ENCODE results near the gene TSPAN11.

TSPAN11 gene

DNA sequence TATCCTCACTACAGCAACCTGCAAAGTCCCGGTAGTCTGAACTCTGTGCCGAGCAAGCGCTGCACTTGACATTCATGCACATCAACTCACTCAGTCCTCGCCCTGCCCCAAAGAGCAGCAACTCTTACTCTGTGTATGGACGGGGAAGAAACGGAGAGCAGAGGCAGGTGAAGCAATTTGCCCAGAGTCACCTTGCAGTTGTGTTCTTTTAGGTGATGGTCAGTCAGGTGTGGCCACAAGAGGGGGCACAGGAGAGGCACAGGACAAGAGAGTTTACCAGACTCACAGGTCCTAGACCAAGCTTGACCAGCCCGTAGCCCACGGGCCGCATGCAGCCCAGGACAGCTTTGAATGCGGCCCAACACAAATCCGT is 39.1 kb downstream of the TSPAN11 start:
- Histone ChIP-seq H3K9me3 (ENCODE audit: control insufficient read depth, low read length) (no peaks in the 10 kb centered on the region), H3K36me3 (ENCODE audit: control insufficient read depth, insufficient read depth, low read length) (no peaks in the 10 kb centered on the region), H3K9ac (ENCODE audit: low read length) (no peak overlapping the region), H3K27me3 (ENCODE audit: control insufficient read depth, insufficient read depth, low read length) (no peaks in the 10 kb centered on the region), H3K4me1 (ENCODE audit: control insufficient read depth, insufficient read depth, low read length) (no peaks in the 10 kb centered on the region), H3K4me3 (ENCODE audit: low read length) (no peak overlapping the region)

DNA sequence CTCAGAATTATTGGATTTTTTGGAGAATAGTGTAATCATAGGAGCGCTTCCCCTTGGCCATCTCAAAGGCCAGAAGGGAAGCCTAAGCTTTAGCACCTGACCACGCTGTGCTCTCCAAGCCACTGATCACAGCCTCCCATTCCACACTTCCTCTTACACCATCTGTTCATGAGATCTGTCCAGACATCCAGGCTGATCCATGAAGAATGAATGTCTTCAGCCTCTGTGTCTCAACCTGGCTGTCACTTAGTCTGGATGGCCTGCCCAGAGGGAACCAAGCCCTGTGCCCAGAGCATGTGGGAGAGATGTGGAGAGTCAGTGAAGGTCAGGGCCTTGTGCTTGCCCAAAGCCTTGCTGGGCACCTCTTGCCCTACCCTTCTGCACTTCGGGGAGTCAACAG is 40.5 kb downstream of the TSPAN11 start:
- Histone ChIP-seq H3K9me3 (ENCODE audit: control insufficient read depth, low read length) (no peaks in the 10 kb centered on the region), H3K36me3 (ENCODE audit: control insufficient read depth, insufficient read depth, low read length) (no peaks in the 10 kb centered on the region), H3K4me3 (ENCODE audit: low read length) (no peak overlapping the region), H3K9ac (ENCODE audit: low read length) (no peak overlapping the region), H3K27me3 (ENCODE audit: control insufficient read depth, insufficient read depth, low read length) (no peaks in the 10 kb centered on the region), H3K4me1 (ENCODE audit: control insufficient read depth, insufficient read depth, low read length) (no peaks in the 10 kb centered on the region)

DNA sequence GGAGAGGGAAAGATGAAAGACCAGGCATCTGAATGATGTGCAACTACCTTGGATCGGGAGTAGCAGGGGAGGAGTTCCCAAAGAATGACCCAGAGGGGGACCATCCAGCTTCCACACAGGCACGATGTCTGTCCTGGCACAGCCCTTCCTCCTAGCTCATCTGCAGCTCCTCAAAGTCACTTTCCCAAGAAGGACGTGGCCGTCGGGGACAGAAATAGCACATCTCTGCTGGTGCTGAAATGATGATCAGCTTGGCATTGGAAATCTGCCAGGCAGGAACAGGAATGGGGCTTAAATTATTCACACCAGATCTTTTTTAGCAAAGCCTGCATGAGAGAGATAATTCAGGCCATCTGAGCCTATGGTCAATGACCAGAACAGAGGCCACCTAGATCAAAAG is 41.7 kb downstream of the TSPAN11 start:
- no peak overlapping the region for H3K9ac ChIP-seq (ENCODE audit: low read length)
- no peaks in the 10 kb centered on the region for H3K27me3 ChIP-seq (ENCODE audit: control insufficient read depth, insufficient read depth, low read length)
- H3K4me1 ChIP-seq (ENCODE audit: control insufficient read depth, insufficient read depth, low read length) = no peaks in the 10 kb centered on the region
- H3K36me3 ChIP-seq (ENCODE audit: control insufficient read depth, insufficient read depth, low read length) = no peaks in the 10 kb centered on the region
- no peak overlapping the region for H3K4me3 ChIP-seq (ENCODE audit: low read length)
- no peaks in the 10 kb centered on the region for H3K9me3 ChIP-seq (ENCODE audit: control insufficient read depth, low read length)

DNA sequence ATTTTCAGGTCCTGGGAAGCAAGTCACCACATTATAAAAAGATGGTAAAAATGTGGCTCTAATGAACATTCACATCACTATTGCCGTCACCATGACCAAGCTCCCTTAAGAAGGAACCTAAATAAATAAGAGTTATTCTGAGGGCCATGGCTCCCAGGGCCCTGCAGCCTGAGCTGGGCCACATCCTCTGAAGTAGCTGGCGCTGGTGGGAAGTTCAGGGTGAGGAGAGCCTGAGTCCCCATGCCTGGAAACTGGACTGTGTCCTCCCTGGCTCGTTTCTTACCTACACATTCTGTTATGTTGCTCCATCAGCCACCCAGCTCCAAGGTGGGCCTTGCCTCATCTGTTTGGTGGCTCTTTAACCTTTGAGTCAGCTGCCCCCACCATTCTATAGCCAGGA is 42.5 kb downstream of the TSPAN11 start:
- no peak overlapping the region for H3K9ac ChIP-seq (ENCODE audit: low read length)
- no peaks in the 10 kb centered on the region for H3K4me1 ChIP-seq (ENCODE audit: control insufficient read depth, insufficient read depth, low read length)
- H3K27me3 ChIP-seq (ENCODE audit: control insufficient read depth, insufficient read depth, low read length) = no peaks in the 10 kb centered on the region
- no peaks in the 10 kb centered on the region for H3K9me3 ChIP-seq (ENCODE audit: control insufficient read depth, low read length)
- no peak overlapping the region for H3K4me3 ChIP-seq (ENCODE audit: low read length)
- H3K36me3 ChIP-seq (ENCODE audit: control insufficient read depth, insufficient read depth, low read length) = no peaks in the 10 kb centered on the region

DNA sequence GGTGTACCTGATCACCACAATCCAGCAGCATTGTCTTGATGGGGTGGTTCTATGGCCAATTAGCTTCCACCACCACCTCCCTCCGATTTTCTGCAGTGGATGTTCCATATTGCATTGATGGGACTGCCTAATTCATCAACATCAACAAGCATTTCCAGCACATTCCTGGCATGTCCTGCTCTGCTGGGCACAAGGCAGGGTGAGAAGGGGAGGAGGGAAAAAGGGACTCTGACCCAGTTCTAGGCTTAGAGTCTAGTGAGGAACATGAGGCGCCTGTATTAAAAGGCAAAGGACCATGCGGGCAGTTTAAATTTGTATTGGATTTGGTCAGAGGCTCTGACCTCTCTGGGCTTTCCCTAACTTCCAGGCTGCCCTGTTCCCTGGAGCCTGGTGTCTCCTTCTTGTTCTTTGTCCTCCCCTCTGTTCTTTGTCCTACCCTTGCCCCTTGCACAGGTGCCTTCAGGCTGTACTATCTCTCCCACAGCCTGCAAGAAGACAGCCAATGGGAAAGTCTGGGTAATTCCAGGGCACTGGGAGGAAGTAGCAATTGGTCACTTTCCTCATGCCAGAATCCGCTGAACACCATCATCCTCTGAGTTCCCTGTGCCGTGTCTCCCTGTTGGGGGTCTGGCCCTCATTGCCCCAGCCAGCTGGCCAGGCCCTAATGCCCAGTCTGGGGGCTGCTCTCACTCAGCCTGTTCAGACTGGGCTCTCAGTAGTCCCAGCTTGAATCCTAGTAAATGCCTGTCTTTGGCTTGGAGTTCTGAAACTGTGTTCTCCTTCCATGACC is 43.3 kb downstream of the TSPAN11 start:
- Histone ChIP-seq H3K9ac (ENCODE audit: low read length) (no peak overlapping the region), H3K4me1 (ENCODE audit: control insufficient read depth, insufficient read depth, low read length) (no peaks in the 10 kb centered on the region), H3K27me3 (ENCODE audit: control insufficient read depth, insufficient read depth, low read length) (peaks cover 6% of the 10 kb centered on the region), H3K36me3 (ENCODE audit: control insufficient read depth, insufficient read depth, low read length) (no peaks in the 10 kb centered on the region), H3K9me3 (ENCODE audit: control insufficient read depth, low read length) (no peaks in the 10 kb centered on the region), H3K4me3 (ENCODE audit: low read length) (no peak overlapping the region)

DNA sequence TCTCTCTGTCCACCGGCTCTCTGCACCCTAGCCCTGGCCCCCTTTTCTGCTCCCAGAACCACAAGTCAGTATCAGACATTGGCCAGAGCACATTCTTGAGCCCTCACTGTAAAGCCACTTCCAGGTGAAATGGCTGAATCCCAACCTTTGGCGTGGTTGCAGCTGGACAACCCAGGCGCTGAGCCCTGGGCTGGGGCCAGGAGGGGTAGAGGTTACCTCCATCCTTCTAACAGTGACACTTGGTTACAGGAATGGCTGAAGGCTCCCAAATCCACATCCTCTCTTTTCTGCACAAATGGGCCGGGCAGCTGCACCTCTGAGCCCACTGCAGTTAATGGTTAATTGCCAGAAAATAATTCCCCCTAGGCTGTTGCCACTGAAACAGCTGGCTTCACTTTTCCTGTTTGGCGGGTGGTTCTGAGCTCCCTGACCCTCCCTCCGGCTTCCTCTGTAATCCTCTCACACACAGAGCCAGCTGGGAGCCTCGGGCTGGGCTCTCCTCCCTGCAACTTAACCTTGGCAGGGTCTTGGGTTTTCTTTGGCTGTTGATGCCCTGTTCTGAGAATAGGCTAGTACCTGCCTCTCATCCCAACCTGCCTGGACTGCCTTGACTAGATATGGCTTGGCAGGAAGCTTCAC is 44.1 kb downstream of the TSPAN11 start:
- no peaks in the 10 kb centered on the region for H3K4me1 ChIP-seq (ENCODE audit: control insufficient read depth, insufficient read depth, low read length)
- no peak overlapping the region for H3K4me3 ChIP-seq (ENCODE audit: low read length)
- H3K27me3 ChIP-seq (ENCODE audit: control insufficient read depth, insufficient read depth, low read length) = peaks cover 6% of the 10 kb centered on the region
- H3K9ac ChIP-seq (ENCODE audit: low read length) = no peak overlapping the region
- no peaks in the 10 kb centered on the region for H3K36me3 ChIP-seq (ENCODE audit: control insufficient read depth, insufficient read depth, low read length)
- no peaks in the 10 kb centered on the region for H3K9me3 ChIP-seq (ENCODE audit: control insufficient read depth, low read length)

DNA sequence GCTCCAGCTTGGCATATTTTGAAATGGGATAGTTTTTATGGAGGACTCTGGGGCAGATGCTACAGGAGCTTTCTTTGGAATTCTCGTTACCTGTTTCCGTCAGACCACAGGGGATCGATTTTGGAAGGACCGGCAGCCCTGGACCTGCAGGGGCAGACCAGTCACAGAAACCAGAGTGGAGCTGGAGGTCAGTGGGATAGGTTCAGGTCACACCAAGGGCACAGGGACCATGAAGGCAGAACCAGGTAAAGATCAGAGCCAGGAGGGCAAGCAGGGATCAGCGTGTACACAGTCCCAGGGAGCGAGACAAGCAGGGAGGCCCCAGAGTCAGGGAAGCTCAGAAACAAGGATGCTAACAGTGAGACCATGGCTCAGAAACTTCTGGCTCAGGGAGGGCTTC is 45.5 kb downstream of the TSPAN11 start:
- no peak overlapping the region for H3K4me3 ChIP-seq (ENCODE audit: low read length)
- H3K27me3 ChIP-seq (ENCODE audit: control insufficient read depth, insufficient read depth, low read length) = peaks cover 6% of the 10 kb centered on the region
- no peaks in the 10 kb centered on the region for H3K36me3 ChIP-seq (ENCODE audit: control insufficient read depth, insufficient read depth, low read length)
- H3K9me3 ChIP-seq (ENCODE audit: control insufficient read depth, low read length) = no peaks in the 10 kb centered on the region
- no peak overlapping the region for H3K9ac ChIP-seq (ENCODE audit: low read length)
- no peaks in the 10 kb centered on the region for H3K4me1 ChIP-seq (ENCODE audit: control insufficient read depth, insufficient read depth, low read length)

DNA sequence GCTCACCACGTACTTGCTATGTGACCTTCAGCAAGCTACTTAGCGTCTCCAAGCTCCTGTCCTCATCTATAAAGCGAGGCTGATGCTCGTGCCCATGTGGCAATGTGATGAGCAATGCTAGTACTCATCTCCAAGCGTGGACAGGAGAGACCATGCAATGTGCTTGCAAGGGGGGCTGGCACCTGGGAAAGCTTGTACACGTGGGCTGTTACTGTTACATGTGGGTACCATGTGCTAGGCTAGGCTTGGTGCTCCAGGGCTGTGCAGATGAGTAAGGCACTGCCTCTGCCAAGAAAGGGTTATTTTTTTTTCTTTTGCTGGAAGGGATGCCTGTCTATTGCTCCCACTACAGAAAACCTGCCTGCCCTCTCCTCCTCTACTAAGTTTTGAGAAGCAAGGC is 46.6 kb downstream of the TSPAN11 start:
- peaks cover 6% of the 10 kb centered on the region for H3K27me3 ChIP-seq (ENCODE audit: control insufficient read depth, insufficient read depth, low read length)
- no peak overlapping the region for H3K9ac ChIP-seq (ENCODE audit: low read length)
- no peaks in the 10 kb centered on the region for H3K4me1 ChIP-seq (ENCODE audit: control insufficient read depth, insufficient read depth, low read length)
- no peaks in the 10 kb centered on the region for H3K36me3 ChIP-seq (ENCODE audit: control insufficient read depth, insufficient read depth, low read length)
- no peak overlapping the region for H3K4me3 ChIP-seq (ENCODE audit: low read length)
- H3K9me3 ChIP-seq (ENCODE audit: control insufficient read depth, low read length) = no peaks in the 10 kb centered on the region

DNA sequence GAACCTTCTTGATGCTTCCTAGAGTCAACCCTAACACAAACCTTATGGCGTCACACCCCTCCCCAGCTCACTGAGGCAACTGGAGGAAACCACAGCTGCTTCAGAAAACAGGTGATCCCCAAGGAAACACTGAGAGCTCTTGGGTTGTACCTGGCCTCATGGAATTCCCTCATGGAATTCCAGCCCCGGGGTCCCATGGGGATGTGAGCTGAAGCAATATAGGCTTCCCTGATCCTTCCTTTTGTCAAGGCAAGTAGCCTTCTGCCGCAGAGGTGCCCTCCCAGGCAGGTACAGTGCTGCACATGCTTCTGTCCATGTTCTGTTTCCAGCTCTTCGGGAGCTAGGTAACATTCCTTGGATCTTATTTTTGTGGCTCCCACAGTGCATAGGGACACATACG is 47.3 kb downstream of the TSPAN11 start:
- H3K27me3 ChIP-seq (ENCODE audit: control insufficient read depth, insufficient read depth, low read length) = peaks cover 6% of the 10 kb centered on the region
- H3K4me1 ChIP-seq (ENCODE audit: control insufficient read depth, insufficient read depth, low read length) = no peaks in the 10 kb centered on the region
- no peaks in the 10 kb centered on the region for H3K9me3 ChIP-seq (ENCODE audit: control insufficient read depth, low read length)
- H3K4me3 ChIP-seq (ENCODE audit: low read length) = no peak overlapping the region
- no peak overlapping the region for H3K9ac ChIP-seq (ENCODE audit: low read length)
- no peaks in the 10 kb centered on the region for H3K36me3 ChIP-seq (ENCODE audit: control insufficient read depth, insufficient read depth, low read length)

DNA sequence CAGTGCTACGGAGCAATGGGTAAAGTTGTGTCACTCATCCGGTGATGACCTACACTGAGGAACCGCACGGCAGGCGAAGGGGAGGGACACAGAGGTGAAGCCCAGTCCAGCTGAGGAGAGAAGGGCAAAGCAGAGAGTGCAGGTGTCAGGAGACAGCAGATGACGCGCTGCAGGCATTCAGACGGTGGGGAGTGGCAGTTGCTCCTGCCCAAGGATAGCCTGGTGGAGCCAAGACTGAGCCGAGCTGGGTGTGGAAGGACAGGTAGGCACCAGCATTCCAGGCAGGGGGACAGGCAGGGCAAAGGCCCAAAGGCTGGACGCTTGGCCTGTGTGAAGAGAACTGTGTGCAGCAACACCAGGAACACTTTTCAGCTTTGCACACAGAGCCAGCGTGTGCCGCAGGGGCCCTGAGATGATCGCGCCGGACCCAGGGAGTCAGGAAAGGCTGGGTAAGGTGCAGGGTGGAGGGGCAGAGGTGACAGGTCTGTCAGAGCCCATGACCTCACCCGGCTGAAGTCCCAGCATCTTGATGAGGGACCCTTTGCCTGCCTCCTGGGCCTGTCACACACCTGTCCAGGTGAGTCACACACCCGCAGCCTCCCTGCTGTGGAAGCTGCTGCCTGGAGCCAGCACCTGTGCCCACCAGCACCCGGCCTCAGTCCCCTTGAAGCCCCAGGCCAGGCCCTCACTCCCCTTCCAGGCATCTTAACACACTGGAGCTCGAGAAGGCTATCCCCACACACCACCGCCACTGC is 48.4 kb downstream of the TSPAN11 start:
- H3K36me3 ChIP-seq (ENCODE audit: control insufficient read depth, insufficient read depth, low read length) = no peaks in the 10 kb centered on the region
- no peaks in the 10 kb centered on the region for H3K9me3 ChIP-seq (ENCODE audit: control insufficient read depth, low read length)
- peaks cover 6% of the 10 kb centered on the region for H3K27me3 ChIP-seq (ENCODE audit: control insufficient read depth, insufficient read depth, low read length)
- no peak overlapping the region for H3K9ac ChIP-seq (ENCODE audit: low read length)
- H3K4me3 ChIP-seq (ENCODE audit: low read length) = no peak overlapping the region
- H3K4me1 ChIP-seq (ENCODE audit: control insufficient read depth, insufficient read depth, low read length) = no peaks in the 10 kb centered on the region

DNA sequence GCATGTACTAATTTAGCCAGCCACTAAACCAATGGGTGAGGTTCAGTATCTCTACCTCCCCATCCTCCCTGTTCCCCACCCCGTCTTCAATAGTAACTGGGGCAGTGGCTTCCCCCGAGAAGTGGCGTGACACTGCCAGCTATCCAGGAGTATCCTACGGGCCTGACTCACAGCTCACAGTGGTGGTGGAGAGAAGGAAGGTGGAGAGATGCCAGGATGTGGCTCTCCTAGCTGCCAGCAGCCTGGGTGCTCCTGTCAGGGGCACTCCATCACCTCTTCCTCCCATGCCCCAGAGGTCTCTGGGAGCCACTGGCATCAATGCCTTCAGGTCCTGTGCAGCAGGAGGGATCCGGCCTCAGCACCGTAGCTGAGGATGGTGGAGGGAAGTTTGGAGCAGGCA is 49.0 kb downstream of the TSPAN11 start:
- H3K27me3 ChIP-seq (ENCODE audit: control insufficient read depth, insufficient read depth, low read length) = peaks cover 6% of the 10 kb centered on the region
- no peaks in the 10 kb centered on the region for H3K4me1 ChIP-seq (ENCODE audit: control insufficient read depth, insufficient read depth, low read length)
- no peaks in the 10 kb centered on the region for H3K9me3 ChIP-seq (ENCODE audit: control insufficient read depth, low read length)
- no peak overlapping the region for H3K9ac ChIP-seq (ENCODE audit: low read length)
- no peak overlapping the region for H3K4me3 ChIP-seq (ENCODE audit: low read length)
- H3K36me3 ChIP-seq (ENCODE audit: control insufficient read depth, insufficient read depth, low read length) = no peaks in the 10 kb centered on the region

DNA sequence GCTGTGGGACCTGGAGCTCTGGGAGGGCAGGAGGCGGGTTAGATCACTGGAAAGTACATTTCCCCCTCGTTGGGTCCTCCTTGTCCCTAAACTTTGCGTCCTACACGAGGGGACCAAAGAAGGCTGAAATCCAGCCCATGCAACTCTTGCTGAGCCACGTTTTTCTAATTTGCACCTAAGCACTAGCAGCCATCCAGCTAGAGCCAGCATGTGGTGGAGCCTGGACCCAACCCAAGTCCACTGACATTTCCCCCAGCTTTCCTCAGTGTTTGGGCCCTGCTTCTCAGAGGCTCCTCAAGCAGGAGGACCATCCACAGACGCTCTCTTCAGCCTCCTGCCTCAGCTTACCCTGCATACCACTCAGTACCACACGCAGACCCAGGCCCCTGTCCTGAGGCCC is 49.7 kb downstream of the TSPAN11 start:
- H3K36me3 ChIP-seq (ENCODE audit: control insufficient read depth, insufficient read depth, low read length) = no peaks in the 10 kb centered on the region
- H3K27me3 ChIP-seq (ENCODE audit: control insufficient read depth, insufficient read depth, low read length) = peaks cover 6% of the 10 kb centered on the region
- H3K4me1 ChIP-seq (ENCODE audit: control insufficient read depth, insufficient read depth, low read length) = no peaks in the 10 kb centered on the region
- no peak overlapping the region for H3K9ac ChIP-seq (ENCODE audit: low read length)
- no peak overlapping the region for H3K4me3 ChIP-seq (ENCODE audit: low read length)
- H3K9me3 ChIP-seq (ENCODE audit: control insufficient read depth, low read length) = no peaks in the 10 kb centered on the region

All from mucosa of stomach (tissue), 1 donor.